GM19043 (cell line): ENCODE results near the gene FOXO6.

Experiments
- ATAC-seq: cut with Tn5 transposase; IDR thresholded peaks from one replicate; pipeline ENCODE4 v1.9.1; 2021; ENCODE audit warnings: low read depth; ENCODE audit not compliant: unreplicated experiment

The FOXO6 gene

GRCh38 chr1:41360786-41361494, at the start of gene FOXO6:
Gene FOXO6, plus strand, starts transcription at chr1:41361434.
- ATAC-seq, result peak; percentile 90

GRCh38 chr1:41312991-41313645, 48.1 kb upstream of the FOXO6 start:
- ATAC-seq, result no peak

GRCh38 chr1:41313661-41314131, 47.5 kb upstream of the FOXO6 start:
- no peak for ATAC-seq

- ATAC-seq, result no peak
Measured at GRCh38 chr1:41314376-41315145, 46.7 kb upstream of the FOXO6 start.

- no peak for ATAC-seq
Measured at GRCh38 chr1:41315146-41315822, 46.0 kb upstream of the FOXO6 start.

GRCh38 chr1:41315871-41316270, 45.4 kb upstream of the FOXO6 start:
- ATAC-seq, result no peak

GRCh38 chr1:41317361-41317760, 43.9 kb upstream of the FOXO6 start:
- no peak for ATAC-seq

GRCh38 chr1:41318135-41318534, 43.1 kb upstream of the FOXO6 start:
- ATAC-seq, result no peak

GRCh38 chr1:41319106-41319755, 42.0 kb upstream of the FOXO6 start:
- no peak for ATAC-seq

- no peak for ATAC-seq
Measured at GRCh38 chr1:41319807-41320711, 41.2 kb upstream of the FOXO6 start.

- no peak for ATAC-seq
Measured at GRCh38 chr1:41320895-41321676, 40.1 kb upstream of the FOXO6 start.

- no peak for ATAC-seq
Measured at GRCh38 chr1:41322101-41322661, 39.1 kb upstream of the FOXO6 start.

GRCh38 chr1:41322835-41323234, 38.4 kb upstream of the FOXO6 start:
- ATAC-seq, result no peak

GRCh38 chr1:41323243-41323642, 38.0 kb upstream of the FOXO6 start:
- no peak for ATAC-seq

- ATAC-seq, result no peak
Measured at GRCh38 chr1:41325801-41326200, 35.4 kb upstream of the FOXO6 start.

GRCh38 chr1:41327383-41327999, 33.7 kb upstream of the FOXO6 start:
- ATAC-seq, result no peak

GRCh38 chr1:41328001-41328615, 33.1 kb upstream of the FOXO6 start:
- no peak for ATAC-seq
